Endometrium (tissue), 2 donors: ENCODE results near the gene KIF14.
"Not testable (repeated sequence)": the region's sequence is repeated elsewhere in the genome, so short reads cannot be mapped to it uniquely, and the experiment has no call there.

Experiments used
- FAIRE-seq: peaks from 2 replicates; lab custom pipeline; 2012; peaks lifted over from hg19 to GRCh38; lab: Jason Lieb, UNC
- donor health status: control.
- donor health status: control.

The KIF14 gene

GRCh38 chr1:200634261-200635122 is 13.9 kb upstream of the KIF14 start:
- no peak for FAIRE-seq

- no peak for FAIRE-seq
Measured at GRCh38 chr1:200631375-200631774, 10.8 kb upstream of the KIF14 start.

- FAIRE-seq, result not testable (repeated sequence)
Measured at GRCh38 chr1:200630515-200630899, 10.0 kb upstream of the KIF14 start.

- FAIRE-seq, result no peak
Measured at GRCh38 chr1:200629876-200630514, 9.4 kb upstream of the KIF14 start.

- no peak for FAIRE-seq
Measured at GRCh38 chr1:200628223-200628881, 7.8 kb upstream of the KIF14 start.

- FAIRE-seq, result no peak
Measured at GRCh38 chr1:200627575-200628222, 7.1 kb upstream of the KIF14 start.

GRCh38 chr1:200626853-200627534 is 6.4 kb upstream of the KIF14 start:
- FAIRE-seq, result no peak

GRCh38 chr1:200625381-200625824 is 4.9 kb upstream of the KIF14 start:
- FAIRE-seq, result no peak

- no peak for FAIRE-seq
Measured at GRCh38 chr1:200624679-200625335, 4.3 kb upstream of the KIF14 start.

GRCh38 chr1:200619894-200620272 is 668 bp downstream of the KIF14 start:
- no peak for FAIRE-seq

GRCh38 chr1:200610846-200611245 is 9.7 kb downstream of the KIF14 start:
- FAIRE-seq, result no peak

- no peak for FAIRE-seq
Measured at GRCh38 chr1:200602632-200603031, 17.9 kb downstream of the KIF14 start.

GRCh38 chr1:200590001-200590400 is 30.6 kb downstream of the KIF14 start:
- no peak for FAIRE-seq

- FAIRE-seq, result no peak
Measured at GRCh38 chr1:200588698-200589097, 31.9 kb downstream of the KIF14 start.

- no peak for FAIRE-seq
Measured at GRCh38 chr1:200564319-200564718, 56.2 kb downstream of the KIF14 start.

- no peak for FAIRE-seq
Measured at GRCh38 chr1:200561856-200562214, 58.7 kb downstream of the KIF14 start.

- peak; percentile 45 for FAIRE-seq
Measured at GRCh38 chr1:200558866-200559459, 61.6 kb downstream of the KIF14 start.

- FAIRE-seq, result no peak
Measured at GRCh38 chr1:200556002-200556401, 64.5 kb downstream of the KIF14 start.

- not testable (repeated sequence) for FAIRE-seq
Measured at GRCh38 chr1:200552737-200553136, 67.8 kb downstream of the KIF14 start.

GRCh38 chr1:200550367-200550766 is 70.2 kb downstream of the KIF14 start:
- FAIRE-seq, result no peak

- FAIRE-seq, result no peak
Measured at GRCh38 chr1:200547386-200547785, 73.2 kb downstream of the KIF14 start.
